Panc1 (cell line): ENCODE results near the gene ITLN2. TPM values are rescaled to one million over a fixed set of nuclear protein-coding genes. Genes with fewer than 3 reads are reported as not detected.

ENCODE experiments used
- ATAC-seq: fragments of 200-7000 bp; cut with Tn5 transposase; 2 replicates; pipeline ENCODE4 v1.9.1; 2020; ENCODE audit warnings: mild to moderate bottlenecking, moderate library complexity
- BruUV-seq: library from RNA; stranded (reverse); fragments of 400-500 nt; replicated peaks from 2 replicates; lab custom pipeline; 2021; lab: Mats Ljungman, UMichigan
- CTCF ChIA-PET: fragments of 300-600 bp; sonication (Branson Sonifier 250); formaldehyde crosslinking; loops from one replicate; lab custom pipeline; 2022; ENCODE audit warnings: antibody characterized with exemption; lab: Charles Lee
- POLR2A ChIA-PET: fragments of 300-600 bp; sonication (Branson Sonifier 250); formaldehyde crosslinking; loops from one replicate; lab custom pipeline; 2022; ENCODE audit warnings: antibody characterized with exemption; lab: Charles Lee
- DNase-seq: peaks from one replicate; pipeline ENCODE4 v3.0.0-alpha.2; 2010; ENCODE audit warnings: low read depth, low spot score
- H3K27ac ChIP-seq: 2 replicates; pipeline ENCODE4 v1.5.1; 2011; ENCODE audit warnings: mild to moderate bottlenecking, low read length, inconsistent platforms
- H3K27me3 ChIP-seq: fragments of 200-500 bp; sonication (Bioruptor generic); 2 replicates; pipeline ENCODE4 v1.6.0; 2014; ENCODE audit warnings: low read length, inconsistent platforms; ENCODE audit not compliant: control insufficient read depth, insufficient read depth
- H3K36me3 ChIP-seq: fragments of 200-500 bp; sonication (Bioruptor generic); 2 replicates; pipeline ENCODE4 v1.5.1; 2014; ENCODE audit warnings: inconsistent platforms, mild to moderate bottlenecking, low read length, moderate library complexity; ENCODE audit not compliant: control insufficient read depth, insufficient read depth
- H3K4me1 ChIP-seq: 2 replicates; pipeline ENCODE4 v1.5.1; 2011; ENCODE audit warnings: inconsistent platforms, mild to moderate bottlenecking, low read length, moderate library complexity; ENCODE audit not compliant: control insufficient read depth, insufficient read depth
- H3K4me3 ChIP-seq, 2 experiments: 2 replicates each; pipeline ENCODE4 v1.5.1; 2011 to 2012; ENCODE audit warnings: low read depth in 2 of 2, low read length in 2 of 2, mild to moderate bottlenecking in 2 of 2, inconsistent platforms in 1 of 2, moderate library complexity in 1 of 2
- H3K9me3 ChIP-seq: fragments of 200-500 bp; sonication (Bioruptor generic); 2 replicates; pipeline ENCODE4 v1.5.1; 2014; ENCODE audit warnings: low read depth, mild to moderate bottlenecking, inconsistent platforms, low read length, moderate library complexity; ENCODE audit not compliant: control insufficient read depth, insufficient read depth
- POLR2AphosphoS5 ChIP-seq: IDR thresholded peaks from 2 replicates; pipeline ENCODE4 v1.6.1; 2012; ENCODE audit warnings: mild to moderate bottlenecking, low read depth, low read length, moderate library complexity
- SIN3A ChIP-seq: IDR thresholded peaks from 2 replicates; pipeline ENCODE4 v1.6.1; 2012; ENCODE audit warnings: low read depth, mild to moderate bottlenecking, low read length, moderate library complexity, borderline replicate concordance; ENCODE audit not compliant: insufficient read depth
- TCF7L2 ChIP-seq: IDR thresholded peaks from 2 replicates; pipeline ENCODE4 v1.6.1; 2011; ENCODE audit warnings: mild to moderate bottlenecking, low read depth, low read length, inconsistent platforms
- in situ Hi-C: cut with HindIII; loops from 2 replicates; pipeline ENCODE4 v1.10.0; 2016; ENCODE audit warnings: low sequenced_read_pairs, low pct_unique_long_range_greater_than_20kb
- intact Hi-C: fragments of 100-400 bp; cut with micrococcal nuclease; formaldehyde crosslinking; loops from one replicate; pipeline ENCODE4 v1.10.0; 2022; ENCODE audit not compliant: unreplicated experiment
- total RNA-seq: library from RNA; stranded (reverse); gene quantifications from one replicate; pipeline ENCODE4 v1.2.1, GENCODE V29; 2021; ENCODE audit not compliant: unreplicated experiment
- TF ChIP-seq, protein P1 (sequence below), 2 experiments: IDR thresholded peaks; 2 replicates each; pipeline ENCODE4 v1.6.1; 2011 to 2012; ENCODE audit warnings: low read depth in 2 of 2, control low read depth in 1 of 2, low read length in 1 of 2, mild to moderate bottlenecking in 1 of 2, moderate library complexity in 1 of 2; ENCODE audit not compliant: insufficient read depth in 1 of 2
- TF ChIP-seq, protein P2 (sequence below): fragments of 450-650 bp; IDR thresholded peaks from 2 replicates; pipeline ENCODE4 v1.5.1; 2017; ENCODE audit warnings: mild to moderate bottlenecking

ITLN2 gene
- total RNA-seq, 1 experiment from 2014 or later = not detected

- Histone ChIP-seq H3K4me1 (no peaks in the 10 kb centered on the region), H3K36me3 (no peaks in the 10 kb centered on the region), H3K9me3 (no peaks in the 10 kb centered on the region), H3K27me3 (peaks cover 2% of the 10 kb centered on the region; the same call in 1 of the 2 replicates), H3K27ac (no peak overlapping the region), H3K4me3 (no peak overlapping the region)
- ChIA-PET CTCF (interaction anchor here (0.6 kb wide), 1 partner anchor 154 kb away, joined by 3 read pairs; no protein-coding TSS in a partner anchor), POLR2A (no interaction called here)
- intact Hi-C loops (no loop called here), in situ Hi-C loops (no loop called here)
- ATAC-seq = no peak
- BruUV-seq = no TSS peak
- TF ChIP-seq SIN3A (no peak), TCF7L2 (no peak), POLR2AphosphoS5 (no peak)
- TF ChIP-seq, protein P1, sequence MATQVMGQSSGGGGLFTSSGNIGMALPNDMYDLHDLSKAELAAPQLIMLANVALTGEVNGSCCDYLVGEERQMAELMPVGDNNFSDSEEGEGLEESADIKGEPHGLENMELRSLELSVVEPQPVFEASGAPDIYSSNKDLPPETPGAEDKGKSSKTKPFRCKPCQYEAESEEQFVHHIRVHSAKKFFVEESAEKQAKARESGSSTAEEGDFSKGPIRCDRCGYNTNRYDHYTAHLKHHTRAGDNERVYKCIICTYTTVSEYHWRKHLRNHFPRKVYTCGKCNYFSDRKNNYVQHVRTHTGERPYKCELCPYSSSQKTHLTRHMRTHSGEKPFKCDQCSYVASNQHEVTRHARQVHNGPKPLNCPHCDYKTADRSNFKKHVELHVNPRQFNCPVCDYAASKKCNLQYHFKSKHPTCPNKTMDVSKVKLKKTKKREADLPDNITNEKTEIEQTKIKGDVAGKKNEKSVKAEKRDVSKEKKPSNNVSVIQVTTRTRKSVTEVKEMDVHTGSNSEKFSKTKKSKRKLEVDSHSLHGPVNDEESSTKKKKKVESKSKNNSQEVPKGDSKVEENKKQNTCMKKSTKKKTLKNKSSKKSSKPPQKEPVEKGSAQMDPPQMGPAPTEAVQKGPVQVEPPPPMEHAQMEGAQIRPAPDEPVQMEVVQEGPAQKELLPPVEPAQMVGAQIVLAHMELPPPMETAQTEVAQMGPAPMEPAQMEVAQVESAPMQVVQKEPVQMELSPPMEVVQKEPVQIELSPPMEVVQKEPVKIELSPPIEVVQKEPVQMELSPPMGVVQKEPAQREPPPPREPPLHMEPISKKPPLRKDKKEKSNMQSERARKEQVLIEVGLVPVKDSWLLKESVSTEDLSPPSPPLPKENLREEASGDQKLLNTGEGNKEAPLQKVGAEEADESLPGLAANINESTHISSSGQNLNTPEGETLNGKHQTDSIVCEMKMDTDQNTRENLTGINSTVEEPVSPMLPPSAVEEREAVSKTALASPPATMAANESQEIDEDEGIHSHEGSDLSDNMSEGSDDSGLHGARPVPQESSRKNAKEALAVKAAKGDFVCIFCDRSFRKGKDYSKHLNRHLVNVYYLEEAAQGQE (IDR thresholded peaks at IDR 0.05; ENCODE audit: insufficient read depth in 1 of 2, low read depth in 2 of 2, low read length in 1 of 2) = no peak
- TF ChIP-seq, protein P2, sequence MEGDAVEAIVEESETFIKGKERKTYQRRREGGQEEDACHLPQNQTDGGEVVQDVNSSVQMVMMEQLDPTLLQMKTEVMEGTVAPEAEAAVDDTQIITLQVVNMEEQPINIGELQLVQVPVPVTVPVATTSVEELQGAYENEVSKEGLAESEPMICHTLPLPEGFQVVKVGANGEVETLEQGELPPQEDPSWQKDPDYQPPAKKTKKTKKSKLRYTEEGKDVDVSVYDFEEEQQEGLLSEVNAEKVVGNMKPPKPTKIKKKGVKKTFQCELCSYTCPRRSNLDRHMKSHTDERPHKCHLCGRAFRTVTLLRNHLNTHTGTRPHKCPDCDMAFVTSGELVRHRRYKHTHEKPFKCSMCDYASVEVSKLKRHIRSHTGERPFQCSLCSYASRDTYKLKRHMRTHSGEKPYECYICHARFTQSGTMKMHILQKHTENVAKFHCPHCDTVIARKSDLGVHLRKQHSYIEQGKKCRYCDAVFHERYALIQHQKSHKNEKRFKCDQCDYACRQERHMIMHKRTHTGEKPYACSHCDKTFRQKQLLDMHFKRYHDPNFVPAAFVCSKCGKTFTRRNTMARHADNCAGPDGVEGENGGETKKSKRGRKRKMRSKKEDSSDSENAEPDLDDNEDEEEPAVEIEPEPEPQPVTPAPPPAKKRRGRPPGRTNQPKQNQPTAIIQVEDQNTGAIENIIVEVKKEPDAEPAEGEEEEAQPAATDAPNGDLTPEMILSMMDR = no peak
- DNase-seq = no peak
These were observed 44.3 kb downstream of the ITLN2 start for GRCh38 chr1:160910170-160910750.

DNA sequence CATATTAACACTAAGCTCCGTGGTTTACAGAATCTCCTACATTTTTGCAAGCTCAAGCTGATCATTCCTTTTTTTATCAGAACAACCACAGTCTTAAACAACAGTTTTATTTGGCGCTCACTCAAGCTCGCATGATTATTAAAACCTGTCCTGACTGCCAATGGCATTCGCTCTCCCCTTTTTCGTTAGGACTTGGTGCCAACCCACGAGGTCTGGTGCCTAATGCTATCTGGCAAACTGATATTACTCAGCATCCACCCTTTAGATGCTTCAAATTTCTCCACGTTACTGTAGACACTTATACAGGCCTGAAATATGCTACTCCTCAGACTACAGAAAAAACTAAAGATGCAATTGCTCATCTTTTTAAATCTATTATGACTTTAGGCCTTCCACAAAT is 46.6 kb downstream of the ITLN2 start:
- no TSS peak for BruUV-seq
- in situ Hi-C loops (no loop called here), intact Hi-C loops (no loop called here)
- Histone ChIP-seq H3K4me3 (no peak overlapping the region), H3K9me3 (no peaks in the 10 kb centered on the region), H3K27me3 (peaks cover 2% of the 10 kb centered on the region; the same call in 1 of the 2 replicates), H3K36me3 (no peaks in the 10 kb centered on the region), H3K27ac (no peak overlapping the region), H3K4me1 (no peaks in the 10 kb centered on the region)
- DNase-seq = no peak
- no peak for TF ChIP-seq TCF7L2
- TF ChIP-seq SIN3A = no peak
- TF ChIP-seq, protein P1 (IDR thresholded peaks at IDR 0.05; ENCODE audit: insufficient read depth in 1 of 2, low read depth in 2 of 2, low read length in 1 of 2) = no peak
- TF ChIP-seq POLR2AphosphoS5 = no peak
- TF ChIP-seq, protein P2 = no peak
- POLR2A ChIA-PET = no interaction called here
- CTCF ChIA-PET = interaction anchor here (0.6 kb wide), 1 partner anchor 29 kb away, joined by 3 read pairs; no protein-coding TSS in a partner anchor
- no peak for ATAC-seq
